ENCODE data around the gene RPN2. TPM values are rescaled to one million over a fixed set of nuclear protein-coding genes. Genes with fewer than 3 reads are reported as not detected.

The RPN2 gene
- total RNA-seq, 4 donors from 2014 or later = 74.4 to 161 (median 107) TPM

GRCh38 chr20:37231947-37232630 is 53.0 kb downstream of the RPN2 start:
- peaks cover 0 to 3% of the 10 kb centered on the region in 2 donors for H3K4me1 ChIP-seq
- no peak overlapping the region for H3K27ac ChIP-seq
- intact Hi-C loops (cut with DNase I; ENCODE audit: low total_unique reads) = no loop called here
- TF ChIP-seq, protein P1, sequence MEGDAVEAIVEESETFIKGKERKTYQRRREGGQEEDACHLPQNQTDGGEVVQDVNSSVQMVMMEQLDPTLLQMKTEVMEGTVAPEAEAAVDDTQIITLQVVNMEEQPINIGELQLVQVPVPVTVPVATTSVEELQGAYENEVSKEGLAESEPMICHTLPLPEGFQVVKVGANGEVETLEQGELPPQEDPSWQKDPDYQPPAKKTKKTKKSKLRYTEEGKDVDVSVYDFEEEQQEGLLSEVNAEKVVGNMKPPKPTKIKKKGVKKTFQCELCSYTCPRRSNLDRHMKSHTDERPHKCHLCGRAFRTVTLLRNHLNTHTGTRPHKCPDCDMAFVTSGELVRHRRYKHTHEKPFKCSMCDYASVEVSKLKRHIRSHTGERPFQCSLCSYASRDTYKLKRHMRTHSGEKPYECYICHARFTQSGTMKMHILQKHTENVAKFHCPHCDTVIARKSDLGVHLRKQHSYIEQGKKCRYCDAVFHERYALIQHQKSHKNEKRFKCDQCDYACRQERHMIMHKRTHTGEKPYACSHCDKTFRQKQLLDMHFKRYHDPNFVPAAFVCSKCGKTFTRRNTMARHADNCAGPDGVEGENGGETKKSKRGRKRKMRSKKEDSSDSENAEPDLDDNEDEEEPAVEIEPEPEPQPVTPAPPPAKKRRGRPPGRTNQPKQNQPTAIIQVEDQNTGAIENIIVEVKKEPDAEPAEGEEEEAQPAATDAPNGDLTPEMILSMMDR (IDR thresholded peaks at IDR 0.05) = no peak
- TF ChIP-seq POLR2A (IDR thresholded peaks at IDR 0.05) = no peak
- no peaks in the 10 kb centered on the region for H3K9me3 ChIP-seq
- DNase-seq = no peak
- no peaks in the 10 kb centered on the region for H3K27me3 ChIP-seq
- H3K4me3 ChIP-seq = no peak overlapping the region
- H3K36me3 ChIP-seq = no peaks in the 10 kb centered on the region

DNA sequence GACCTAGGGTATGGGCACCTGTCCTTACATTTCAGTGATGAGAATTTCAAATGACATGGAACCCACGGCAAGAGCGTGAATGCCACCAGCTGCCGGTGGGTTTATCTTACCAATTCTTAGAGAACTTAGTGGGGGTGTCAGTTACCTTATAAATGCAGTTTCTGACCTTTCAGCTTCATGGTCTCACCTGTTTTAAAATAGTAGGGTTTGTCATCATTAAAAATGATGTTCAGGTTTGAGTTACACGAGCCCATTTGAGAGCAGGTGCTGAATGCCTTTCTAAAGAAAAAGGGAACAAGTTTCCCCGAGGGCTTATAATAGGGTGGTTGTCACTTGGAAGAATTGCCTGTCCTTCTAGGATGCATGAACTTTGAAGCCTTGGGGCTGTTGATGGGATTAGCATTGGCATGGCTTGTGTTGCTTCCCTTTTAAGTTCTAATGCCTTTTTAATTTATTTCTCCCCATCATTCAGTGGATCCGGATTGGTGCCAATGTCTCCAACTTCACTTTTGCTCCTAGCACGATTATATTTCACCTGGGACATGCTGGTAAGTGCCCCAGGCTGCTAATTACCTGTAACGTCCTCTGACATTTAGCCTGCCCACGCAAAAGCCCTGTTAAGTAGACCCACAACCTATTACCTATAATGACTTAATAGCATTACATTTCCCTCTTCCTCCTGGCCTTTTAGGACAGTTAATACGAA is 54.6 kb downstream of the RPN2 start:
- TF ChIP-seq, protein P1 (IDR thresholded peaks at IDR 0.05) = no peak
- no peak for TF ChIP-seq POLR2A (IDR thresholded peaks at IDR 0.05)
- intact Hi-C loops (cut with DNase I; ENCODE audit: low total_unique reads) = no loop called here
- Histone ChIP-seq H3K36me3 (no peaks in the 10 kb centered on the region), H3K9me3 (no peaks in the 10 kb centered on the region), H3K4me1 (no peaks in the 10 kb centered on the region), H3K27ac (no peak overlapping the region), H3K4me3 (no peak overlapping the region), H3K27me3 (no peaks in the 10 kb centered on the region)
- DNase-seq = no peak

- no peaks in the 10 kb centered on the region for H3K36me3 ChIP-seq
- no peak overlapping the region for H3K27ac ChIP-seq
- H3K4me3 ChIP-seq = no peak overlapping the region
- intact Hi-C loops (cut with DNase I; ENCODE audit: low total_unique reads) = no loop called here
- no peak for DNase-seq
- no peaks in the 10 kb centered on the region for H3K9me3 ChIP-seq
- no peaks in the 10 kb centered on the region for H3K4me1 ChIP-seq
- TF ChIP-seq, protein P1 (IDR thresholded peaks at IDR 0.05) = no peak
- no peak for TF ChIP-seq POLR2A (IDR thresholded peaks at IDR 0.05)
- H3K27me3 ChIP-seq = no peaks in the 10 kb centered on the region
Measured at GRCh38 chr20:37234254-37234581, 55.1 kb downstream of the RPN2 start.

GRCh38 chr20:37235065-37235464 is 55.9 kb downstream of the RPN2 start:
- no peaks in the 10 kb centered on the region for H3K36me3 ChIP-seq
- H3K4me1 ChIP-seq = no peaks in the 10 kb centered on the region
- intact Hi-C loops (cut with DNase I; ENCODE audit: low total_unique reads) = no loop called here
- H3K27ac ChIP-seq = no peak overlapping the region
- H3K4me3 ChIP-seq = no peak overlapping the region
- no peaks in the 10 kb centered on the region for H3K9me3 ChIP-seq
- no peaks in the 10 kb centered on the region for H3K27me3 ChIP-seq
- DNase-seq = no peak
- TF ChIP-seq POLR2A (IDR thresholded peaks at IDR 0.05) = no peak
- TF ChIP-seq, protein P1 (IDR thresholded peaks at IDR 0.05) = no peak

GRCh38 chr20:37236462-37236861 is 57.3 kb downstream of the RPN2 start:
- no peaks in the 10 kb centered on the region for H3K36me3 ChIP-seq
- H3K27me3 ChIP-seq = no peaks in the 10 kb centered on the region
- intact Hi-C loops (cut with DNase I; ENCODE audit: low total_unique reads) = no loop called here
- no peaks in the 10 kb centered on the region for H3K9me3 ChIP-seq
- no peak for TF ChIP-seq POLR2A (IDR thresholded peaks at IDR 0.05)
- TF ChIP-seq, protein P1 (IDR thresholded peaks at IDR 0.05) = no peak
- DNase-seq = no peak
- H3K4me3 ChIP-seq = no peak overlapping the region
- no peaks in the 10 kb centered on the region for H3K4me1 ChIP-seq
- no peak overlapping the region for H3K27ac ChIP-seq

Measured in uterus (tissue), 4 donors.